Prostate gland (tissue), 2 donors: ENCODE results near the gene LSMEM2. TPM values are rescaled to one million over a fixed set of nuclear protein-coding genes. Genes with fewer than 3 reads are reported as not detected.
"Not testable (repeated sequence)": the region's sequence is repeated elsewhere in the genome, so short reads cannot be mapped to it uniquely, and the experiment has no call there.

Experiments
- DNase-seq: peaks from one replicate; pipeline ENCODE4 v3.0.0-alpha.2; 2019; ENCODE audit warnings: low spot score
- H3K27ac ChIP-seq, 2 donors: fragments of 200-600 bp; sonication (generic); 2 replicates each; pipeline ENCODE4 v1.5.1; 2017 to 2019
- H3K27me3 ChIP-seq: fragments of 200-600 bp; sonication (generic); replicated peaks from 2 replicates; pipeline ENCODE4 v1.5.1; 2019; ENCODE audit not compliant: insufficient read depth
- H3K36me3 ChIP-seq, 2 donors: fragments of 200-600 bp; sonication (generic); 1 replicate in 1 of 2; 2 replicates in 1 of 2; pipeline versions ENCODE4 v1.5.1 to v1.8.1; 2017 to 2019
- H3K4me1 ChIP-seq: fragments of 200-600 bp; sonication (generic); replicated peaks from 2 replicates; pipeline ENCODE4 v1.5.1; 2019
- H3K4me3 ChIP-seq, 2 donors: fragments of 200-600 bp; sonication (generic); 2 replicates each; pipeline ENCODE4 v1.5.1; 2017 to 2019
- H3K9me3 ChIP-seq: fragments of 200-600 bp; sonication (generic); 2 replicates; pipeline ENCODE4 v1.5.1; 2017
- CTCF ChIP-seq, 4 experiments: fragments of 200-600 bp in 2 of 4; fragments of 450-650 bp in 2 of 4; sonication (generic) in 2 of 4; IDR thresholded peaks; 1 replicate in 3 of 4; 2 replicates in 1 of 4; pipeline ENCODE4 v1.5.1; 2016 to 2019; ENCODE audit warnings: antibody characterized with exemption in 4 of 4, mild to moderate bottlenecking in 2 of 4, moderate library complexity in 2 of 4
- POLR2A ChIP-seq: fragments of 450-650 bp; IDR thresholded peaks from one replicate; pipeline ENCODE4 v1.6.1; 2016; ENCODE audit warnings: antibody characterized with exemption, mild to moderate bottlenecking
- POLR2AphosphoS5 ChIP-seq: sonication (generic); formaldehyde crosslinking; IDR thresholded peaks from one replicate; pipeline ENCODE4 v1.6.1; 2017; ENCODE audit warnings: antibody characterized with exemption
- WGBS: methylation state at CpG from one replicate; pipeline ENCODE4 v1.1.5; 2018; 5-methylcytosine and 5-hydroxymethylcytosine counted together
- intact Hi-C: fragments of 100-400 bp; cut with DNase I; formaldehyde crosslinking; loops from one replicate; pipeline ENCODE4 v1.14.2; 2022
- total RNA-seq, 2 donors: library from RNA; depleted of rRNA; stranded (reverse); fragments of >200 nt; gene quantifications; one replicate each; pipeline ENCODE4 v1.1.0, GENCODE V29; 2016

LSMEM2 gene
- total RNA-seq, 2 donors from 2014 or later = not detected

- intact Hi-C loops = no loop called here
- Histone ChIP-seq H3K27ac (peak overlapping the region; percentile 84 to 89), H3K9me3 (no peaks in the 10 kb centered on the region), H3K4me1 (peaks cover 11% of the 10 kb centered on the region), H3K27me3 (no peaks in the 10 kb centered on the region), H3K4me3 (no peak overlapping the region), H3K36me3 (no peaks in the 10 kb centered on the region)
- DNase-seq = no peak
- 92% methylated on average over 6 of the region's 6 CpGs for WGBS
- TF ChIP-seq POLR2A (no peak), POLR2AphosphoS5 (no peak)
Measured at GRCh38 chr3:50300681-50301254, 21.9 kb downstream of the LSMEM2 start.

GRCh38 chr3:50302095-50303012, 23.5 kb downstream of the LSMEM2 start:
- Histone ChIP-seq H3K4me1 (peaks cover 11% of the 10 kb centered on the region), H3K27ac (no peak overlapping the region), H3K9me3 (no peaks in the 10 kb centered on the region), H3K36me3 (no peaks in the 10 kb centered on the region), H3K4me3 (no peak overlapping the region), H3K27me3 (no peaks in the 10 kb centered on the region)
- intact Hi-C loops = no loop called here
- DNase-seq = no peak
- TF ChIP-seq CTCF (IDR thresholded peaks at IDR 0.05) (no peak), POLR2AphosphoS5 (no peak), POLR2A (no peak)
- 84% methylated on average over 25 of the region's 32 CpGs for WGBS

GRCh38 chr3:50303013-50303815, 24.3 kb downstream of the LSMEM2 start, which contains the start of gene HYAL1:
HYAL1 (minus strand) TSS chr3:50303574; CDS start chr3:50302956, 618 bp downstream.
- H3K4me1 ChIP-seq = peaks cover 7% of the 10 kb centered on the region
- whole genome bisulfite sequencing = 53% methylated on average over 13 of the region's 14 CpGs
- DNase-seq = no peak
- H3K4me3 ChIP-seq = no peak within 1 kb of the TSS
- H3K36me3 ChIP-seq = no peaks in the 10 kb centered on the region
- intact Hi-C loops = no loop called here
- H3K27ac ChIP-seq = peak within 1 kb of the TSS in 1 of 2 donors; percentile 32
- no peak for TF ChIP-seq POLR2AphosphoS5
- no peak for TF ChIP-seq POLR2A
- no peak for TF ChIP-seq CTCF (IDR thresholded peaks at IDR 0.05)
- no peaks in the 10 kb centered on the region for H3K27me3 ChIP-seq
- H3K9me3 ChIP-seq = no peaks in the 10 kb centered on the region

GRCh38 chr3:50304601-50305000, 25.7 kb downstream of the LSMEM2 start:
- H3K4me3 ChIP-seq = no peak overlapping the region

GRCh38 chr3:50312041-50312440, 33.2 kb downstream of the LSMEM2 start:
- H3K9me3 ChIP-seq, DNase-seq, H3K27ac ChIP-seq, intact Hi-C loops, H3K4me3 ChIP-seq, H3K36me3 ChIP-seq, H3K27me3 ChIP-seq, H3K4me1 ChIP-seq: not testable (repeated sequence)
- 89% methylated on average over 20 of the region's 32 CpGs for WGBS

More at GRCh38 chr3:50304601-50305000, 25.7 kb downstream of the LSMEM2 start:
- TF ChIP-seq POLR2AphosphoS5 (no peak), POLR2A (no peak), CTCF (IDR thresholded peaks at IDR 0.05) (no peak)
- Histone ChIP-seq H3K9me3 (no peaks in the 10 kb centered on the region), H3K27ac (no peak overlapping the region), H3K4me1 (no peaks in the 10 kb centered on the region), H3K27me3 (no peaks in the 10 kb centered on the region), H3K36me3 (no peaks in the 10 kb centered on the region)
- intact Hi-C loops = no loop called here
- no peak for DNase-seq
